Neural cell (in vitro differentiated cells): Measurements from ENCODE around the gene MAP6. TPM values are rescaled to one million over a fixed set of nuclear protein-coding genes. Genes with fewer than 3 reads are reported as not detected.

Experiments
- H2AFZ ChIP-seq: fragments of 200-600, 300-800 bp; sonication (generic), shearing (Covaris generic); 2 replicates; pipeline ENCODE4 v1.6.0; 2014; ENCODE audit warnings: low read depth, mild to moderate bottlenecking, antibody characterized with exemption, low read length, moderate library complexity
- H3F3A ChIP-seq: fragments of 200-600 bp; shearing (Covaris generic); 2 replicates; pipeline ENCODE4 v1.6.1; 2016; ENCODE audit warnings: mild to moderate bottlenecking, moderate library complexity, mixed read lengths, antibody characterized with exemption, low read length; ENCODE audit not compliant: insufficient read depth, poor library complexity, severe bottlenecking
- H3K27ac ChIP-seq: fragments of 200-600, 300-800 bp; sonication (generic), shearing (Covaris generic); 2 replicates; pipeline ENCODE4 v1.5.1; 2014; ENCODE audit warnings: mild to moderate bottlenecking, low read length, moderate library complexity
- H3K27me3 ChIP-seq: fragments of 300-800, 200-600 bp; sonication (generic), shearing (Covaris generic); 2 replicates; pipeline ENCODE4 v1.6.0; 2014; ENCODE audit warnings: mild to moderate bottlenecking, low read depth, low read length, moderate library complexity; ENCODE audit not compliant: insufficient read depth
- H3K36me3 ChIP-seq: fragments of 300-800, 200-600 bp; sonication (generic), shearing (Covaris generic); 2 replicates; pipeline ENCODE4 v1.5.1; 2014; ENCODE audit warnings: mild to moderate bottlenecking, antibody characterized with exemption, low read length, moderate library complexity; ENCODE audit not compliant: insufficient read depth
- H3K4me2 ChIP-seq: fragments of 300-800, 200-600 bp; sonication (generic), shearing (Covaris generic); 2 replicates; pipeline ENCODE4 v1.6.0; 2014; ENCODE audit warnings: mild to moderate bottlenecking, low read length
- H3K4me3 ChIP-seq: fragments of 300-800, 200-600 bp; sonication (generic), shearing (Covaris generic); 2 replicates; pipeline ENCODE4 v1.5.1; 2014; ENCODE audit warnings: mild to moderate bottlenecking, low read length, moderate library complexity
- H3K79me2 ChIP-seq: fragments of 200-600 bp; shearing (Covaris generic); replicated peaks from 2 replicates; pipeline ENCODE4 v1.6.0; 2014; ENCODE audit warnings: mild to moderate bottlenecking, low read length, moderate library complexity; ENCODE audit not compliant: insufficient read depth
- H3K9ac ChIP-seq: fragments of 300-800, 200-600 bp; sonication (generic), shearing (Covaris generic); 2 replicates; pipeline ENCODE4 v1.6.1; 2016; ENCODE audit warnings: mild to moderate bottlenecking, low read length, mixed read lengths
- H3K9me2 ChIP-seq: fragments of 200-600 bp; shearing (Covaris generic); 2 replicates; pipeline ENCODE4 v1.6.1; 2016; ENCODE audit warnings: mild to moderate bottlenecking, low read length, mixed read lengths; ENCODE audit not compliant: insufficient read depth
- H3K9me3 ChIP-seq: fragments of 200-600, 300-800 bp; sonication (generic), shearing (Covaris generic); 2 replicates; pipeline ENCODE4 v1.6.1; 2016; ENCODE audit warnings: mild to moderate bottlenecking, mixed run types, low read length, moderate library complexity, mixed read lengths
- H4K20me1 ChIP-seq: fragments of 200-600 bp; shearing (Covaris generic); 2 replicates; pipeline ENCODE4 v1.6.1; 2016; ENCODE audit warnings: mild to moderate bottlenecking, mixed run types; ENCODE audit not compliant: insufficient read depth
- CTCF ChIP-seq: fragments of 450-650 bp; IDR thresholded peaks from 2 replicates; pipeline ENCODE4 v1.5.1; 2014; ENCODE audit warnings: antibody characterized with exemption, mild to moderate bottlenecking, moderate library complexity; ENCODE audit not compliant: poor library complexity, severe bottlenecking
- EP300 ChIP-seq: fragments of 450-650 bp; conservative IDR thresholded peaks from 2 replicates; pipeline ENCODE4 v1.6.1; 2014; ENCODE audit warnings: antibody characterized with exemption, mild to moderate bottlenecking, moderate library complexity; ENCODE audit not compliant: poor library complexity, severe bottlenecking
- EZH2 ChIP-seq: fragments of 200-600, 300-800 bp; shearing (Covaris generic), sonication (generic); IDR thresholded peaks from 2 replicates; pipeline ENCODE4 v1.6.1; 2014; ENCODE audit warnings: antibody characterized with exemption, low read length, borderline replicate concordance, mild to moderate bottlenecking; ENCODE audit not compliant: insufficient read depth, poor library complexity, severe bottlenecking
- MXI1 ChIP-seq: fragments of 450-650 bp; conservative IDR thresholded peaks from 2 replicates; pipeline ENCODE4 v1.6.1; 2014; ENCODE audit warnings: antibody characterized with exemption, mild to moderate bottlenecking; ENCODE audit not compliant: poor library complexity, severe bottlenecking
- POLR2AphosphoS5 ChIP-seq: IDR thresholded peaks from 2 replicates; pipeline ENCODE4 v1.6.1; 2012
- RAD21 ChIP-seq: fragments of 450-650 bp; conservative IDR thresholded peaks from 2 replicates; pipeline ENCODE4 v1.6.1; 2014; ENCODE audit warnings: antibody characterized with exemption, mild to moderate bottlenecking, moderate library complexity
- REST ChIP-seq: IDR thresholded peaks from 2 replicates; pipeline ENCODE4 v1.6.1; 2012; ENCODE audit warnings: borderline replicate concordance
- SMC3 ChIP-seq: fragments of 450-650 bp; conservative IDR thresholded peaks from 2 replicates; pipeline ENCODE4 v1.6.1; 2014; ENCODE audit warnings: antibody characterized with exemption, mild to moderate bottlenecking, moderate library complexity; ENCODE audit not compliant: poor library complexity
- TAF1 ChIP-seq: IDR thresholded peaks from 2 replicates; pipeline ENCODE4 v1.6.1; 2012; ENCODE audit warnings: low read depth
- polyA plus RNA-seq: library from polyadenylated mRNA; depleted of rRNA; stranded (reverse); fragments of >200 nt; gene quantifications from 2 replicates; pipeline ENCODE4 v1.2.3, GENCODE V29; 2014

The MAP6 gene
- polyA plus RNA-seq, 1 donor from 2014 or later, result 178 TPM

GRCh38 chr11:75574698-75575602 lies 93.9 kb downstream of the MAP6 start:
- Histone ChIP-seq H3K79me2 (no peaks in the 10 kb centered on the region), H3K27me3 (no peaks in the 10 kb centered on the region), H2AFZ (no peak overlapping the region), H3K9ac (no peak overlapping the region), H3K27ac (no peak overlapping the region), H3K9me2 (no peaks in the 10 kb centered on the region), H3K36me3 (no peaks in the 10 kb centered on the region), H3K4me3 (no peak overlapping the region), H3F3A (no peaks in the 10 kb centered on the region), H3K9me3 (no peaks in the 10 kb centered on the region), H4K20me1 (no peaks in the 10 kb centered on the region), H3K4me2 (no peak overlapping the region)
- TF ChIP-seq RAD21, result no peak
- no peak for TF ChIP-seq MXI1
- TF ChIP-seq CTCF, result no peak
- no peak for TF ChIP-seq EP300
- no peak for TF ChIP-seq TAF1
- TF ChIP-seq POLR2AphosphoS5, result no peak
- no peak for TF ChIP-seq EZH2
- TF ChIP-seq REST, result no peak
- TF ChIP-seq SMC3, result no peak

GRCh38 chr11:75572744-75573143 lies 96.1 kb downstream of the MAP6 start:
- no peaks in the 10 kb centered on the region for H3K36me3 ChIP-seq
- no peak overlapping the region for H3K9ac ChIP-seq
- no peaks in the 10 kb centered on the region for H3F3A ChIP-seq
- H2AFZ ChIP-seq, result no peak overlapping the region
- H3K27ac ChIP-seq, result no peak overlapping the region
- H3K9me3 ChIP-seq, result no peaks in the 10 kb centered on the region
- no peaks in the 10 kb centered on the region for H3K79me2 ChIP-seq
- H4K20me1 ChIP-seq, result no peaks in the 10 kb centered on the region
- H3K4me3 ChIP-seq, result no peak overlapping the region
- H3K9me2 ChIP-seq, result no peaks in the 10 kb centered on the region
- H3K4me2 ChIP-seq, result no peak overlapping the region
- TF ChIP-seq MXI1, result no peak
- TF ChIP-seq SMC3, result no peak
- no peak for TF ChIP-seq RAD21
- TF ChIP-seq EP300, result no peak
- TF ChIP-seq CTCF, result no peak
- TF ChIP-seq TAF1, result no peak
- no peak for TF ChIP-seq REST
- TF ChIP-seq EZH2, result no peak
- no peak for TF ChIP-seq POLR2AphosphoS5
- H3K27me3 ChIP-seq, result no peaks in the 10 kb centered on the region
